ENCODE results near the gene CCDC27. TPM values are rescaled to one million over a fixed set of nuclear protein-coding genes. Genes with fewer than 3 reads are reported as not detected.

The CCDC27 gene
- total and polyA plus RNA-seq, 2 donors (not counting 1 experiment from before 2014, with no cell fraction given) = not detected

DNA sequence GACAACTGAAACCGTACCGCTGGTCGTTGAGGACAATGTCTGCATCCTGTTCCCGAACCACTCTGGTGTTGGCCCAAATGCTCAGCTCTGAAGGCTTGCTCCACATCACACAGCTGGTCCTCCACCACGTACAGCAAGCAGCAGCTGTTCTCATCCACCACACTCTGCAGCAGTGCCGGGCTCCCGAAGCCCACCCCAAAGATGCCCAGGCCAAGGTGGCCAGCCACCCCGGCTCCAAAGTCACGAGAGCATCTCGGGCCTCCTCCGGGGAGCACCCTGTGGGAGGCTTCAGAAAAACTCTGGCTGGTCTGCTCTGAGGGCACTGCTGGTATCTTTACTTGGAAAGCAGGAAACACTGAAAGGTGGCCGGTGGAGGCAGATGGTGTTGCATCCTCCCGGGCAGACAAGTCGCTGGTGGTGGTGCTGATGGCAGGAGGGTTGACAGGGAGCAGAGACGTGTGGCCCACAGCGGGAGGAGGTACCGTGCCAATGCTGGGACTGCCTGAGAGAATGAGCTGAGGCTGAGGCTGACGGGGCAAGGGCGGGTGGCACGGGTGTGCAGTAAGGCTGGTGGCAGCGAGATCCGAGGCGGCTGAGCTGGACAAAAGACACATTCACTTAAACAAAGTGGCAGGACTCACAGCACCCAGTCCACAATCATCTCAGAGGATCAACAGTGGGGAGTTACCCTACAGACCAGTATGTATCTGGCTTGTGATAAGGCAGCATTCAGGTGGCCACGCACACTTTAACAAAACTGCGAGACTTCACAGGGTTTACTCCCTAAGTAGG lies 6.5 kb upstream of the CCDC27 start:
- ChIA-PET CTCF (interaction anchor here (1.1 kb wide), 1 partner anchor 55 kb away, joined by 4 read pairs; no protein-coding TSS in a partner anchor), POLR2A (no interaction called here)
- Mint-ChIP-seq H3K27ac (peak overlapping the region; percentile 78), H3K4me3 (peak overlapping the region; percentile 90), H3K4me1 (peaks cover 27% of the 10 kb centered on the region), H3K9me3 (ENCODE audit: insufficient read depth) (no peaks in the 10 kb centered on the region), H3K27me3 (peaks cover under 1% of the 10 kb centered on the region)
- no peak overlapping the region for H3K27ac ChIP-seq (ENCODE audit: low read length in 2 of 2)
- H3K36me3 ChIP-seq (replicated peaks in 1 of 2; ENCODE audit: control extremely low read depth in 1 of 2, control insufficient read depth in 1 of 2, extremely low read depth in 1 of 2, insufficient read depth in 2 of 2, low read length in 1 of 2) = peaks cover 0 to 8% of the 10 kb centered on the region in 2 experiments
- no peak overlapping the region for H3K4me3 ChIP-seq (ENCODE audit: control extremely low read depth in 1 of 5, extremely low read depth in 1 of 5, insufficient read depth in 1 of 5, low read depth in 2 of 5, low read length in 4 of 5)
- TF ChIP-seq EZH2 (IDR thresholded peaks at IDR 0.05; ENCODE audit: borderline replicate concordance, insufficient read depth, low read depth, low read length, poor library complexity, severe bottlenecking) (no peak), CTCF (IDR thresholded peaks at IDR 0.05) (no peak)
- no peaks in the 10 kb centered on the region for H3K9me3 ChIP-seq (ENCODE audit: control extremely low read depth in 1 of 3, control insufficient read depth in 2 of 3, insufficient read depth in 1 of 3, low read length in 2 of 3)
- no peaks in the 10 kb centered on the region for H3K27me3 ChIP-seq (replicated peaks in 1 of 4; ENCODE audit: control extremely low read depth in 1 of 4, control insufficient read depth in 3 of 4, insufficient read depth in 4 of 4, low read length in 3 of 4)
- peak overlapping the region; percentile 96 for H3K4me2 ChIP-seq (replicated peaks; ENCODE audit: low read depth, low read length, poor library complexity, severe bottlenecking)
- ATAC-seq (ENCODE audit: low read depth) (no peak), DNase-seq (peak; percentile 16)
- H2AFZ ChIP-seq (ENCODE audit: insufficient read depth, low read depth, low read length, poor library complexity, severe bottlenecking) = peak overlapping the region; percentile 81
- H3K9ac ChIP-seq (ENCODE audit: low read length) = no peak overlapping the region
- no peaks in the 10 kb centered on the region for H4K20me1 ChIP-seq (ENCODE audit: control insufficient read depth, insufficient read depth, low read length, poor library complexity, severe bottlenecking)
- peaks cover 9 to 18% of the 10 kb centered on the region in 2 donors for H3K4me1 ChIP-seq (ENCODE audit: control insufficient read depth in 2 of 2, insufficient read depth in 2 of 2, low read length in 2 of 2)
- 91% methylated on average over 25 of the region's 25 CpGs for WGBS (ENCODE audit: insufficient coverage)
- no peaks in the 10 kb centered on the region for H3K79me2 ChIP-seq (ENCODE audit: control insufficient read depth, insufficient read depth, low read length)
- intact Hi-C loops (cut with micrococcal nuclease) = no loop called here

- no peak for TF ChIP-seq CTCF (IDR thresholded peaks at IDR 0.05)
- TF ChIP-seq EZH2 (IDR thresholded peaks at IDR 0.05; ENCODE audit: borderline replicate concordance, insufficient read depth, low read depth, low read length, poor library complexity, severe bottlenecking) = no peak
- ChIA-PET POLR2A (no interaction called here), CTCF (no interaction called here)
- H3K27ac ChIP-seq (ENCODE audit: low read length in 2 of 2) = peak overlapping the region in 1 of 2 donors; percentile 72
- H3K79me2 ChIP-seq (ENCODE audit: control insufficient read depth, insufficient read depth, low read length) = no peaks in the 10 kb centered on the region
- DNase-seq = peak; percentile 53
- peak overlapping the region; percentile 78 for H3K27ac Mint-ChIP-seq
- no peaks in the 10 kb centered on the region for H3K9me3 Mint-ChIP-seq (ENCODE audit: insufficient read depth)
- H3K4me3 ChIP-seq (ENCODE audit: control extremely low read depth in 1 of 5, extremely low read depth in 1 of 5, insufficient read depth in 1 of 5, low read depth in 2 of 5, low read length in 4 of 5) = peak overlapping the region in 4 of 5 experiments; percentile 48 to 74 (median 72)
- WGBS (ENCODE audit: insufficient coverage) = 33% methylated on average over 35 of the region's 35 CpGs
- H3K27me3 Mint-ChIP-seq = peaks cover 5% of the 10 kb centered on the region
- H3K27me3 ChIP-seq (replicated peaks in 1 of 4; ENCODE audit: control extremely low read depth in 1 of 4, control insufficient read depth in 3 of 4, insufficient read depth in 4 of 4, low read length in 3 of 4) = no peaks in the 10 kb centered on the region
- H3K9me3 ChIP-seq (ENCODE audit: control extremely low read depth in 1 of 3, control insufficient read depth in 2 of 3, insufficient read depth in 1 of 3, low read length in 2 of 3) = no peaks in the 10 kb centered on the region
- peaks cover 0 to 6% of the 10 kb centered on the region in 2 experiments for H3K36me3 ChIP-seq (replicated peaks in 1 of 2; ENCODE audit: control extremely low read depth in 1 of 2, control insufficient read depth in 1 of 2, extremely low read depth in 1 of 2, insufficient read depth in 2 of 2, low read length in 1 of 2)
- H3K9ac ChIP-seq (ENCODE audit: low read length) = peak overlapping the region; percentile 83
- H3K4me3 Mint-ChIP-seq = peak overlapping the region; percentile 90
- ATAC-seq (ENCODE audit: low read depth) = peak; percentile 29
- peaks cover 27% of the 10 kb centered on the region for H3K4me1 Mint-ChIP-seq
- peak overlapping the region; percentile 96 for H3K4me2 ChIP-seq (replicated peaks; ENCODE audit: low read depth, low read length, poor library complexity, severe bottlenecking)
- no peaks in the 10 kb centered on the region for H4K20me1 ChIP-seq (ENCODE audit: control insufficient read depth, insufficient read depth, low read length, poor library complexity, severe bottlenecking)
- intact Hi-C loops (cut with micrococcal nuclease) = no loop called here
- H3K4me1 ChIP-seq (ENCODE audit: control insufficient read depth in 2 of 2, insufficient read depth in 2 of 2, low read length in 2 of 2) = peaks cover 9 to 18% of the 10 kb centered on the region in 2 donors
- H2AFZ ChIP-seq (ENCODE audit: insufficient read depth, low read depth, low read length, poor library complexity, severe bottlenecking) = peak overlapping the region; percentile 81
Observed at GRCh38 chr1:3746389-3746829, 5.8 kb upstream of the CCDC27 start.
